Measurements from ENCODE around the gene SMAD1. TPM values are rescaled to one million over a fixed set of nuclear protein-coding genes. Genes with fewer than 3 reads are reported as not detected.

SMAD1 gene
- total RNA-seq, 1 donor from 2014 or later = 34.0 TPM

DNA sequence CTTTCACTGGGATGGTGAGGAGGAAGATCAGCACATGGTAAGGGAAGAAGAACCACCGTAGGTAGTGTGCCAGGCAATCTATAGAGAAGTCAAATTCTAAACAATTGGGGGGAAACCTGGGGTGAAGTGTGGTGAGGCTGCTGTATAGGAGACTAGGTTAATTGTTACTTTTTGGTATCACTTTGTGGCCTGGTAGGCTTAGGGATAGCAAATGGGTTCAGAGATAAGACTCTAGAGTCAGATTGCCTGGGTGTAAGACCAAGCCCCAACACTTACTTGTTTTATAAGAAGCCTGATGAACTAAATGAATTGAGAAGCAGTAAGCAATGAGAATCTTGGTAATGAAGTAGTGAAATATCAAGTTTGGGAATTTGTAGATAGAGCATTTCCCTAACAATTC is 8.7 kb downstream of the SMAD1 start:
- ATAC-seq = no peak

DNA sequence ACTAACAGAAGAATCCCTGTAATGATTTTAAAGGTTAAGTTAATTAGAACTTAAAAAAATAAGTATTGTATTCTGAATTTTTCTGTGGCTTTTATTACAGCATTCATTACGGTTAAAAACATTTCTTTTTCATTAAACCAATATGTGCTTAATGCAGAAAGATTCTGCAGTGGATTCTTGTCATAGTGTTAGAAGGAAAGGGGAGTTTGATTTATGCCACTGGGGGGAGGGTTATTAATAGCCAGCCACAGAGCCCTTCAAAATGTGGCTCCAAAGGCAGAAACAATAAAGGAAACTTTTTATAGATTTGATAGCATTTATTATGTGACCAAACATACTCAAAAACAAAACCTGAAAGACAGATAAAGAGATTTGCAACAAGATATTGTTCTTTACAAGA is 9.1 kb downstream of the SMAD1 start:
- ATAC-seq = no peak

DNA sequence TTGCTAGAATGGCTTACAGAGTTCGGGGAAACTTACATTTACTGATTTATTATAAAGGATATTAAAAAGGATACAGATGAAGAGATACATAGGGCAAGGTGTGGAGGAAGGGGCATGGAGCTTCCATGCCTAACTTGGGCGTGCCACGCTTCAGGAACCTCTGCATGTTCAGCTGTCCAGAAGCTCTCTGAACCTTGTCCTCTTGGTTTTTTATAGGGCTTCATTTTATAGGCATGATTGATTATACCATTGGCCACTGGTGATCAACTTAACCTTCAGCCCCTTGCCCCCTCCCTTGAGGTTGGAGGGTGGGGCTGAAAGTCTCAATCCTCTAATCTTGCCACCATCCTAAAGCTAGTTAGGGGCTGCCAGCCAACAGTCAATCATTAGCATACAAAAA is 10.7 kb downstream of the SMAD1 start:
- ATAC-seq = no peak

DNA sequence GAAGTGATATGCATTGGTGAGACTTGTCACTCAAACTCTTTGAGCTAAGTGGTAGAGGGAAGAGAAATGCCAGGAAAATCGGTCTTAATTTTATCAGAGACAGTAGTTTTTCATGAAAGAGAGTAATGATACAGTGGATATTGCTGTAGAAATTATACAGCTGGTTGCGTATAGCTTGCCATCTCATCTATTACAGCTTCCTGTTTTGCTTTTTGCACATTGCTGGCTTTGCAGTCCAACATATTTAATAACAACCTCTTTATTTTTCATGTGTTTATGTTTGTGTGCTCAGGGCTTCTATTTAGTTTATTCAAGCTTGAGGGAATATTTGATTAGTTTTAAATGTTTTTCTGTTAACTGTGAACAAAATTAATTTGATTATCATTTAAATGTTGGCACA is 11.5 kb downstream of the SMAD1 start:
- ATAC-seq = no peak

DNA sequence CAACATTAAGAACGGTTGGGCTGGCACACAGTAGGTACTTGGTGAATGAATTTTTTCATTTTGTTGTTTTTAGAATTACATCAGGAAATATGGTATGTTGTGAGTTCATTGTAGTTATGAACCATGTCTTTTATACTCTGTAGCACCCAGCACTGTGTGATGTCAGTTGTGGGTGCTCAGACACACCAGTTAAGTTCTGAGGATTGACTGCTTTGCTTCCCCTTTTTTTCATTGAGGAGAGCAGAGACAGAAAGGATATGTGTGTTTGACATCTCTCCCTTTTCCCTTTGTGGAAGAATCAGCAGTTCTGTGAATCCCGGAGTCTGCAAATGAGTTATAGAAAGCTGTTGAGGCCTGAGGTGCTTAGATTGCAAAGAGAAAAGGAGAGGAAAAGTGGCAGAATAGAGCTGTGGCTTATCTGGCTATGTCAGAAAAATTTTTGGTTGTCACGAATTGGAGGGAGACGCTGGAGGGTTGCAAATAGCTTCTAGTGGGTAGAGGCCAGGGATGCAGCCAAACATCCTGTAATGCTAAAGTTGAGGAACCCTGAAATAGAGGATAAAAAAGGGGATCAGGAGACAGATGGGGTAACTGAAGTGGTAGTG is 13.1 kb downstream of the SMAD1 start:
- no peak for ATAC-seq

DNA sequence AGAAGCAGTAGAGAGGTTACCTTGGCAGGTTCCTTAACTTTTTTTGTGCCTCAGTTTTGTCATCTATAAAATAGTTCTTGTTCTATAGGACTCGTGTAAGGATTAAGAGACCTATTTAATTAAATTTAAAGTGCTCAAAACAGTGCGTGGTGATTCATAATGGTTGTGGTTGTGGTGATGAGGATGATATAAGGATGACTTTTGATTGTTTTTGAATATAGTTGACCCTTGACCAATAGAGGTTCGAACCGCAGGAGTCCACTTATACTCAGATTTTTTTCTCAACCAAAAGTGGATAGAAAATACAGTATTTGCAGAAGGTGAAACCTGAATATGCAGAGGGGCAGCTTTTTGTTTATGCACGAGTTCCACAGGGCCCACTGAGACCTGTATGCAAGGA is 14.6 kb downstream of the SMAD1 start:
- no peak for ATAC-seq

DNA sequence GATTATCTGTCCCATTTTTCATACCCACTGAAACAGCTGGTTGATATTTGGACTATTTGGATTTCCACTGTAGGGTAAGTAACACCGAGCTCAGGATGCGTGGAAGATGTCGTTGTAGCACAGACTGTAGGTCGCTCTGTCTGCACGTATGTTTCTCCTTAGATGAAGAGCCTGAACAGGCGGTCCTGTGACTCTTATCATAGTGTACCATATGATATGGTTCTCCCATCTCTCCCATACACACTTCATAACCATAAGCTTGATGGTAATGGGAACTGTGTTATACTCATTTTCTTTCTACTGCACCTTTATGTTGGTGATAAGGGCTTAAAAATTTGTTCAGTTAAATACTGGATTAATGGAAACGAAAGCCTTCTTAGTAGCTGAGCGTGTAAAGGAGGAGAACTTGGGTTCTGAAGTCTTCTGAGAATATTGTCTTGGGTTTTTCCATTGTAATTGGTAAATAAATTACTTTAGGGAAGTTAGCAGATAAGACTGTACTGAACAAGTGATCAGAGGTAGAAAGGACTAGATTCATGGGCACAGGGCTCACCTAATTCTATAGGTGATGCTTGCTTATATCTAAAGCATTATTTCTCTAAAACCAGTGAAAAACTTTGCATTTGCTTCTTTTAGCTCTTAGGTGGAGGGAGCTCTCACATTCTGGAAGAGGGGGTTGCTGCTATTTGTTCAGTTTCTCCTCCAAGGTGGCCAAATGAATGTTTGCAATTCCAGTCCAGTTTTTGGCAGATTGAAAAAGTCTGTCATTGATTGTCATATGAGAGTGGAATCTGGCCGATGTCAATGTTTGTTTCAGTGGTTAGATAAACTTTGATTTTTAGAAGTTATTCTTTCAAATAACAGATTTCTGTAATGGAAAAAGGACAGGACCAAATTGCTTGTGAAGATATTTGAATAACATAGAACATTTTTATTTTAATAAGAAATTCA is 15.8 kb downstream of the SMAD1 start:
- no peak for ATAC-seq

DNA sequence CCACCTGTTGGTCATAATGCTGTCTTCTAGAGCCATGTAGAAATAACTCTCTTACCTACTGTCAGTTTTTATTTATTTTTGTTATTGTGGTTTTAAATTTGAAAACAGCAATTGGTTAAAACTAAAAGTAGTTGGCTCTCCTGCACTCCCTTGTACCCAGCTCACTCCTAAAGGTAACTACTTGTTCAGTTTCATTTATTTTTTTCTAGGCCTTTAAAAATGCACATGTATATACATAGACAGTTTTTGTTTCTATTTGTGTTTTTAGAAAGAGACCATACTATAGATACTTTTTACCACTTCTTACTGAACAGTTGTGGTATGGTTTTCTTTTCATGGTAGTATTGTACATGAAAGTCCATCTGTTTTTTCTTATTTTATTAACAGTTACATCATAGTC is 16.8 kb downstream of the SMAD1 start:
- ATAC-seq = no peak

DNA sequence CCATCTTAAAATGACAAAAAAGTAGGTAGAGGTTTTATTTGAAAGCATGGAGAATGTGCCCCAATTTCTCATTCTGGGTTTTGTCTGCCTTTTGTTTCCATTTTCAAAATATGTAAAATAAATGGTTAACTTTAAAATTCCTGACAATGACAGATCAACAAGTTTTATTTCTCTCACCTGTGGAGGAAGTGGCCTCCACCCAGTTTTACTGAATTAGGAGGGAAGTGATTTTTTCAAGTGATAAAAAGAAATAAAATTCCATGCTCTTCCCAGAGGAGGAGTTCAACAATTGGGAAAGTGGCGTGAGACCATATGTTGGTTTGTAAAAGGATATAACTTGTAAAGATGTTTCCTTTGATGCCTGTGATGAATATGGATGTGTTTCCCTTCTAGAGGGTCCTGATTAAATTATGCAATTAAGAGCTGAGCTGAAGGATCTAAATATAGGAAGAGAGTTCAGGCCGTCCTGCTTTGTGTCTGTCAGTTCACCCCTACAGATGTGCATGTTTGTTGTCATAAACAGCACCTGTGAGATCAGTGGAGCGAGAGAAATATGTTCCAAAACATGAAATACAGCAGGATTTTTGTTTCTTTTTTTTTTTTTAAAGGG is 19.5 kb downstream of the SMAD1 start:
- peak; percentile 22 for ATAC-seq

DNA sequence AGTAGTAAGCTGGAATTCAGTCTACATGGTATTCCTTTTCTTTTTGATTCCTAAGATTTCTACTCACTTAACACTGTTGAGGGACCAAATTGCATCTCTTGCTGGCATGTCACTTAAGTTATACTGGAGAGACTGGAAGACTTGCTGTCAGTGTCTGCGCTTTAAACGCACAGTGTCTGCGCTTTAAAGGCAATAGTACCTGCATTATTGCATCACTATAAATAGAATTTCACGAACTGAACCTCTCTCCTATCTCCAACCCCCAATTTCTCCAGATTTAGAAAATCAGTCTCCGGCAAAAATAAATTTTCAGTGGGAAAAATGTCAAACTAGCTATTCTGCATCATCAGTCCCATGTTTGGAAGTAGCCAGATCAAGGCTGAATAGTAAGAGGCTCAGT is 21.2 kb downstream of the SMAD1 start:
- no peak for ATAC-seq

DNA sequence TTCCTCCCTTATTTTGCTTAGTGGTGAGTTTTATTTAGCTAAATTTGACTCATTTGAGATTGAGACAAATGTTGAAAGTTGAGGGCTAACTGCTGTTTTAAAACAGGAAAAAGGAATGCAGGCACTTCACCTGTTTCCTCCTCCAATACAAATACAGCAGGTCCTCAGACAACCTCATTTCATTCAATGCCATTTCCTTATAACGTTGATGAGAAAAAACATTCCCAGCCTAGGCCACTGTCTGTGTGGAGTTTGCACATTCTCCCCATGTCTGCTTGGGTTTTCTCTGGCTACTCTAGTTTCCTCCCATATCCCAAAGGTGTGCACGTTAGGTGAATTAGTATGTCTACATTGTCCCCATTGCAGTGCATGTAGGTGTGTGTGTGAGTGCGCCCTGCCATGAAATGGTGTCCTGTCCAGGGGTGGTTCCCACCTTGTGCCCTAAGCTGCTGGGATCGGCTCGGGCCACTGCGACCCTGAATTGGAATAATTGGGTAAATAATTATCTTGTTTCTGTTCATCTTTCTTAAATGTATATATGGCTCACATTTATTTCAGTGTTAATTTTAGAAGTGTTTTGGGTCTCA is 21.9 kb downstream of the SMAD1 start:
- ATAC-seq = no peak

DNA sequence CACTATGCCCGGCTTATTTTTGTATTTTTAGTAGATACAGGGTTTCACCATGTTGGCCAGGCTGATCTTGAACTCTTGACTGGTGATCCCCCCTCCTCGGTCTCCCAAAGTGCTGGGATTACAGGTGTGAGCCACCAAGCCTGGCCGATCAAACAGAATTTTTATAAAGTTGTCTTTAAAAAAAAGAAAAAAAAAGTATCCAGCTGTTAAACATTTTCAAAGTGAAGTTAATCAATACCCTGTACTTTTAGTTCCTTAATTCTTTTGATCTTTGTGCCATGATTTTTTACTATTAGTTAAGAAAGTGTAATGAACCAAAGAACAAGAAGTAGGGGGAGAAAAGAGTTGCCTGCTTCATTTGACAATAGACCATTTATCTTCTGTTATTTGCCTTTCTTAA is 24.3 kb downstream of the SMAD1 start:
- ATAC-seq = no peak

DNA sequence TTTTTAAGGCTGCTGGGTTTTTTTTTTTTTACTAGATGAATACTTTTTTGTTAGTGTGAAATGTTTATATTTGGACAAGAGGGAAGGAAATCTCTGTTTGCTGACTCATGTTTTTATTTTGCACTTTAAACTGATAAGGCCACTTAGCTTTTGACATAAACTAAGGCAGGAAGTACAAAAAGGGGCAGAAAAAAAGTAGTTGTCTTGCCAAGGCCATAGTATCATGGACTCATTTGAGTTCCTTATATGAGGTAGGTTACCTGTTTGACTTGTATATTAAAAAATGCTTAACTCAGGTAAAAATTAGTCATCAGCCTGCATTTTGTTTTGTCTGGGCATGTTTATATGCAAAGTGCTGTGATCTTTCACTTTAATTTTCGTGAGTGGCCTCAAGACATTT is 26.0 kb downstream of the SMAD1 start:
- peak; percentile 96 for ATAC-seq

DNA sequence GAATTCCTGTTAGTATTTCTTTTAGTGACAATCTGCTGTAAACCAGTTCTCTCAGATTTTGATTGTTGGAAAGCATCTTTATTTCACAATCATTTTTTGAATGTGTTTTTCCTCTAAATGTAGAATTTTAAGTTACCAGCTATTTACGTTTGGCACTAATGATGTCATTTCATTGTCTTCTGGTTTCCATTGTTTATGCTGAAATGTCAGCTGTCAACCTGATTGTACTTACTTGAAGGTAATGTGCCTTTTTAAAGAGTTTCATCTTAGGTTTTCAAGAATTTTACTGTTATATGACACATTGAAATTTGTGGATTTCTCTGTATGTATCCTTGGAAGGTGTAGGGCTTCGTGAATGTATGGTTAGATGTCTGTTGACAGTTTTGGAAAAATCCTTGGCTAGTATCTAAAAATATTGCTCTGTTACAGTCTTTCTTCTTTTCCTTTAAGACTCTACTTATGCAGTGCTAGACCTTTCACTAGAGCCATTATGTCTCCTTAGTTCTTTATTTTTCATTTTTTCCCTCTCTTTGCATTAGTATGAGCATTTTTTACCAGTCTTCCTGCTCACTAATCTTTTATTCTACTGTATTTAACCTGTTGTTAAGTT is 30.4 kb downstream of the SMAD1 start:
- ATAC-seq = no peak

DNA sequence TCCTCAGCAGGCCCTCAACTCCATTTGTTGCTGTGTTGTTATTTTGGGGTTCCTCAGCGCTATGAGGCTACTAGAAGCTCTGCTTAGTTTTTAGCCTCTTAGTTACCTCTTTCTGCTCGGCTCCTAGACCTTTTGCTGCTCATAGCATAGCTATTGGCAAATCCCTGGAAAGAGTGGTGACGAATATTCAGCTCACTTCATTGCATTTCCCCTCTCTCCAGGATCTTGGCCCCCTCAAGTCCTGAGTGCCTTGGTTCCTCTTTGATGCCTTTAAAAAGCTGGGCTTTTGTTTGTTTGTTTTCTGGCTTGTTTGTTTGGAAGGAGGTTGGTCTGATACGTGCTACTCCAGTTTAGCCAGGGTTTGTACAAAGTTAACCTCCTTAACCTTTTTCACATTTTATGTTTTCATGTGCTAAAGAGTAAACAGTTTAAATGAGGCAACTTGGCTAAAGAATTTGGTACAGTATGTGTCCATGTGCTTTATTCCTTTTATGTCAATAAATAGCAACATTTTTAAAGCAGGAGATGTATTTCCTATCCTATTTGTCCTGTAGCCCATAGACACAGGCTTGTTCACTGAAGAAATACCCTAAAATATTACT is 31.5 kb downstream of the SMAD1 start:
- no peak for ATAC-seq

DNA sequence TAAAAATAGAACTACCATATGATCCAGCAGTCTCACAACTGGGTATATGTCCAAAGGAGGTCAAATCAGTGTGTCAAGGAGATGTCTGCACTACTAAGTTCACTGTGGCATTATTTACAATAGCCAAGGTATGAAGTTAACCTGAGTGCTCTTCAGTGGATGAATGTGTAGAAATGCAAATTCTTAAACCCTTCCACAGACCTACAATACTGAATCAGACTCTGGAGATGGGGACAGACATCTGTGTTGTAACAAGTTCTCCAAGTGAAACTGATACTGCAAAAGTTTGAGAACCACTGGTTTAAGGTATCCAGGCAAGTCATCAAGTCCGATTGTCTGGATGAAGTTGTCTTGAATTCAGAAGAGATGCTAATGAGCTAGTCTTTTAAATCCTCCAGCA is 38.5 kb downstream of the SMAD1 start:
- ATAC-seq = no peak

DNA sequence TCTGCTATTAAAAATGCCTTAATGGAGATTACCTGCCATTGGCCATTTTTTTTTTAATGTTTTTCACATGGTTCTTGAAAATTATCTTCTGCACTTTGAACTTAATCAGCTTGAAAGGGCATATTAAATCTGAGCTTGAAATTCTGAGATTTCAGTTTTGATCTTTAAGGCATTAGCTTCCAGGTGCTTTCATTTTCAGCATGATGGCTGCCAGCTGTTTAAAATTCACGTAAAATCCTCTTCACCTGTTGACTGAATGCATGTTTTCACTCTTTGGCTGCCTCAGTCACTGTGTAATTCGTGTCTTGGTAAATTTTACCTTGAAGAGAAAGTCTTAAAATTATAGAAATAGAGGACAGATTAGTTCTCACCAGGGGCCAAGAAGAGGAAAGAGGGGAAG is 39.6 kb downstream of the SMAD1 start:
- no peak for ATAC-seq

DNA sequence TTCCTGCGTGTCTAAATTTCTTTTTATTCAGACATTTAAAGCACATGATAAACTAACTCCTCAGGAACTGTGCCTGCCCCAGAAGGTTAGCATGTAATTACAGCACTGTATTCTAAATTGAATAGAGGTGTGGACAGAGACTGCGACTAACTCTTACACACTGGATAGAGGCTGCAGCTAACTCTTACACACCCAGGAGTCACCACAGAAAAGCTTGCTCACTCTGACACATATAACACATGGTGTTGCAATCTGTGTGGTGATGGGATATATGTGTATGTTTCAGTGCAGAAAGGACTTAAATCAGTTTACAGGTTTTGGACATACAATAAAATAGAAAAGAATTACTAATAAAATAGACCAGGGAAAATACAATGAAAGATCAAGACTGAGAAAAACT is 41.5 kb downstream of the SMAD1 start:
- ATAC-seq = peak; percentile 77

DNA sequence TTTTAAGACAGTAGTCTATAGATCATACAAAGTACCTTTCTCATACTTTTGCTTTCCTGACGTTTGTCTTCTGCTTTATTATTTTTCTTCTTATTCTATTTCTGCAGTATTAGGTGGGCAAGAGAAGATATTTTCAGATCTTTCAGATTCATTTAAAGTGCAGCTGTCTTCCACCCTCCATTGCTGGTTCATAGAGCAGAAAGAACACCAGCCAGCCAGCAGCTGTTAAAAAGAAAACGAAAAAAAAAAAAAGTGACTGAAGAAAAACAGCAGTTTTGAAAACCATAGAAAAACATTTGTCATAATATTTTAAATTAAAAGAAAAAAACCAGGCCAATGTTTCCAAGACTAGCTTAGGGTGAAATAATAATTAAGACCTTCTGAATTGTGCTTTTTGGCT is 42.9 kb downstream of the SMAD1 start:
- ATAC-seq = no peak

DNA sequence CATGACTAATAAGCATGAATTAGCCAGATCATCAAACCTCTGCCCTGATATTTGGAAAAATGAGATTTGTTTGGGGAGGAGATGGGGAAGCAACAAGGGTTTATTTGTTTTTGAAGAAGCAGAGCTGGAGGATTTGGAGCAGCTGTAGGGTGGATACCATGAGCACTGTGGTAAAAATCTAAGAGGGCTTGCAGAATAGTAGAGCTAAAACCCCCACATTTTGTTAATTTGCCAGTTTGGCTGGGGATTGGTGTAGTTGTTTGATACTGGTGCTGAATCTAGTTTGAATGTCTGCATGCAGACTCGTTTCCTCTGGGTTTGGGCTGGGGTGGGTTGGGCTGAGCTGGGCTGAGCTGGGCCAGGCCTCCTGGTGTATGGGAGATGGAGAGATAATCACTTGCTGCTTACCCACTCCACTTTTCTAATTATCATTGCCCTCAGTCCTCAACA is 43.7 kb downstream of the SMAD1 start:
- ATAC-seq = no peak

DNA sequence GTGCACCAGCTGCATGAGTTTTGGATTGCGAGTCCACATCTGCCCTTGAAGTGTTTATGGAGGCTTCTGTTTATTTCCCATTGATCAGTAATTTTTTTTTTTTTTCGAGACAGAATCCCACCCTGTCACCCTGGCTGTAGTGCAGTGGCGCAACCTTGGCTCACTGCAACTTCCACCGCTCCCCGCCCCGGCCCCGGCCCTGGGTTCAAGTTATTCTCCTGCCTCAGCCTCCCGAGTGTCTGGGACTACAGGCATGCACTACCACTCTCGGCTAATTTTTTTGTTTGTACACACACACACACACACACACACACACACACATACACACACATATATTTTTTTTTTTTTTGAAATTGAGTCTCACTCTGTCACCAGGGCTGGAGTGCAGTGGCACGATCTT is 46.1 kb downstream of the SMAD1 start:
- ATAC-seq = no peak

DNA sequence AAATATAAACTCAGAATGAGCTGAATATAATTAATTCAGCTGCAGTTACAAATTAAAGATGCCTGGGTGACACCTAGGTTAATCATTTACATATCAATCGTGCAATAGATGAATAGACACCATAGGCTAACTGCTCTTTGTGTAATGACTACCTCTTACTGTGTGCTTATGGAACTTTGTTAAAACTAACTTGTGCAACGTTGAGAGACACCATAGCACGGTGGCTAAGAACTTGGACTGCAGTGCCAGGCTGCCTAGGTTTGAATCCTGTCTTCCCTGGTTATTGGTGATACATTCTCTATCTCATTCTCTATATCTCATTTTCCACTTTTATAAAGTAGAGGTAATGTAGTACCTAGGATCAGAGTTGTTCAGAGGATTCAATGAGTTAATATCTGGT is 46.9 kb downstream of the SMAD1 start:
- ATAC-seq = no peak

DNA sequence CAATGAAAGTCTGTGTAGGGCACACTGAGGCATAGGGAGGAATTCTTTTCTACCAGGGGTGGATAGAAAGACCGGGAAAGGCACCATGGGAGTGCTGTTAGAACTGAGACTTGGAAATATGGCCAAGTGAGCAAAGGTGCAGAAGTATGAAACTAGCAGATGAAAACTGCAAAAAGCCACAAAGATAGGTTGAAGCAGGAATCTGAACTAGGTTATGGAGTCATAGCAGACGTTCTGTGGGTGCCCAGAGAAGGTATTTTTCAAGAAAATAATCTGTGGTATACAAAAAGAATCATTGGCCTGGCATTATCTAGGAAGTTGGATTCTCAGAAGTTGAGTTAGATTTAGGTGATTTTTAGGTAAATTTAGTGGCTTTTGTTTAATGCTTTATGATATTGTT is 48.5 kb downstream of the SMAD1 start:
- no peak for ATAC-seq
